IMR-90 (cell line): ENCODE measurements around the gene PDILT. TPM values are rescaled to one million over a fixed set of nuclear protein-coding genes. Genes with fewer than 3 reads are reported as not detected.

Experiments used
- ATAC-seq: fragments of 200-7000 bp; cut with Tn5 transposase; 2 replicates; pipeline ENCODE4 v1.9.1; 2020; ENCODE audit warnings: low read depth, mild to moderate bottlenecking, moderate library complexity
- BruUV-seq: library from RNA; stranded (reverse); fragments of 400-500 nt; replicated peaks from 2 replicates; lab custom pipeline; 2021; lab: Mats Ljungman, UMichigan
- CTCF ChIA-PET: fragments of 300-600 bp; formaldehyde crosslinking; extraction: SDS; loops from one replicate; lab custom pipeline; 2021; ENCODE audit warnings: antibody characterized with exemption; lab: Yijun Ruan, JAX
- POLR2A ChIA-PET: fragments of 300-600 bp; sonication (Branson Sonifier 250); formaldehyde crosslinking; loops from one replicate; lab custom pipeline; 2022; ENCODE audit warnings: antibody characterized with exemption; ENCODE audit not compliant: unreplicated experiment; lab: Charles Lee
- DNase-seq: peaks from one replicate; pipeline ENCODE4 v3.0.0; 2013
- H2AFZ ChIP-seq: replicated peaks from 2 replicates; pipeline ENCODE3; 2013; ENCODE audit warnings: low read length, mild to moderate bottlenecking; ENCODE audit not compliant: poor library complexity
- H2AK5ac ChIP-seq: 2 replicates; pipeline ENCODE4 v1.6.1; 2013; ENCODE audit warnings: low read depth, low read length, inconsistent platforms
- H2AK9ac ChIP-seq: replicated peaks from 2 replicates; pipeline ENCODE3; 2013; ENCODE audit warnings: mild to moderate bottlenecking, low read depth, low read length, moderate library complexity; ENCODE audit not compliant: poor library complexity
- H2BK120ac ChIP-seq: 2 replicates; pipeline ENCODE4 v1.6.1; 2013; ENCODE audit warnings: low read depth, low read length, inconsistent platforms
- H2BK15ac ChIP-seq: 3 replicates; pipeline ENCODE4 v1.6.1; 2013; ENCODE audit warnings: low read depth, low read length, inconsistent platforms
- H2BK20ac ChIP-seq: 2 replicates; pipeline ENCODE4 v1.6.1; 2013; ENCODE audit warnings: low read depth, mild to moderate bottlenecking, inconsistent platforms, low read length, moderate library complexity
- H2BK5ac ChIP-seq: 2 replicates; pipeline ENCODE4 v1.6.1; 2013; ENCODE audit warnings: mild to moderate bottlenecking, low read depth, low read length, inconsistent platforms; ENCODE audit not compliant: poor library complexity, severe bottlenecking
- H3K14ac ChIP-seq: replicated peaks from 2 replicates; pipeline ENCODE4 v1.6.1; 2013; ENCODE audit warnings: low read depth, low read length, inconsistent platforms
- H3K18ac ChIP-seq: 2 replicates; pipeline ENCODE4 v1.6.1; 2013; ENCODE audit warnings: low read depth, low read length, control low read depth
- H3K23ac ChIP-seq: 2 replicates; pipeline ENCODE4 v1.6.1; 2013; ENCODE audit warnings: low read depth, low read length, inconsistent platforms
- H3K27ac ChIP-seq: 2 replicates; pipeline ENCODE4 v1.5.1; 2013; ENCODE audit warnings: mild to moderate bottlenecking, control low read depth, low read length; ENCODE audit not compliant: insufficient read depth
- H3K27me3 ChIP-seq: 2 replicates; pipeline ENCODE4 v1.6.1; 2013; ENCODE audit warnings: low read length; ENCODE audit not compliant: control insufficient read depth, insufficient read depth
- H3K36me3 ChIP-seq: 2 replicates; pipeline ENCODE4 v1.6.1; 2013; ENCODE audit warnings: low read length, mixed read lengths; ENCODE audit not compliant: control insufficient read depth, insufficient read depth
- H3K4ac ChIP-seq: 2 replicates; pipeline ENCODE4 v1.6.1; 2013; ENCODE audit warnings: low read depth, low read length, inconsistent platforms
- H3K4me1 ChIP-seq: 2 replicates; pipeline ENCODE4 v1.6.1; 2013; ENCODE audit warnings: low read length, mixed read lengths; ENCODE audit not compliant: control insufficient read depth, insufficient read depth
- H3K4me2 ChIP-seq: 2 replicates; pipeline ENCODE4 v1.6.1; 2013; ENCODE audit warnings: low read depth, mild to moderate bottlenecking, control low read depth, low read length, moderate library complexity
- H3K4me3 ChIP-seq: 2 replicates; pipeline ENCODE4 v1.5.1; 2013; ENCODE audit warnings: low read depth, mild to moderate bottlenecking, control low read depth, low read length, moderate library complexity; ENCODE audit not compliant: insufficient read depth
- H3K56ac ChIP-seq: 2 replicates; pipeline ENCODE4 v1.6.1; 2013; ENCODE audit warnings: low read length, inconsistent platforms; ENCODE audit not compliant: insufficient read depth; ENCODE audit errors: extremely low read depth
- H3K79me1 ChIP-seq, 2 experiments: 2 replicates each; pipeline ENCODE4 v1.6.1; 2013; ENCODE audit warnings: low read length in 2 of 2, inconsistent platforms in 1 of 2, low read depth in 1 of 2
- H3K9ac ChIP-seq: 2 replicates; pipeline ENCODE4 v1.6.1; 2013; ENCODE audit warnings: low read depth, low read length, control low read depth
- H3K9me1 ChIP-seq: 2 replicates; pipeline ENCODE4 v1.6.1; 2013; ENCODE audit warnings: low read length, inconsistent platforms; ENCODE audit not compliant: insufficient read depth
- H3K9me3 ChIP-seq: 2 replicates; pipeline ENCODE4 v1.6.1; 2013; ENCODE audit warnings: low read length; ENCODE audit not compliant: control insufficient read depth, insufficient read depth
- H4K20me1 ChIP-seq: 2 replicates; pipeline ENCODE4 v1.6.1; 2013; ENCODE audit warnings: low read length, inconsistent platforms; ENCODE audit not compliant: insufficient read depth
- H4K5ac ChIP-seq: 2 replicates; pipeline ENCODE4 v1.6.1; 2013; ENCODE audit warnings: mild to moderate bottlenecking, low read depth, low read length, control low read depth
- H4K8ac ChIP-seq, 2 experiments: 2 replicates each; pipeline ENCODE4 v1.6.1; 2013; ENCODE audit warnings: low read depth in 2 of 2, low read length in 2 of 2, control low read depth in 1 of 2, inconsistent platforms in 1 of 2
- H4K91ac ChIP-seq: 2 replicates; pipeline ENCODE4 v1.6.1; 2013; ENCODE audit warnings: low read depth, low read length, inconsistent platforms; ENCODE audit not compliant: insufficient read depth
- BHLHE40 ChIP-seq: fragments of 150-350 bp; IDR thresholded peaks from 2 replicates; pipeline ENCODE4 v1.6.1; 2016; ENCODE audit warnings: mild to moderate bottlenecking, low read depth, low read length
- CEBPB ChIP-seq: IDR thresholded peaks from 2 replicates; pipeline ENCODE4 v1.6.1; 2012; ENCODE audit warnings: low read depth, low read length, improper control_type of control experiment
- CHD1 ChIP-seq: IDR thresholded peaks from 2 replicates; pipeline ENCODE4 v1.6.1; 2012; ENCODE audit warnings: low read depth, low read length, improper control_type of control experiment
- CTCF ChIP-seq: conservative IDR thresholded peaks from 2 replicates; pipeline ENCODE4 v1.5.1; 2012; ENCODE audit warnings: mild to moderate bottlenecking, low read depth, low read length, improper control_type of control experiment
- FOS ChIP-seq: fragments of 150-350 bp; IDR thresholded peaks from 2 replicates; pipeline ENCODE4 v1.6.1; 2016; ENCODE audit warnings: low read depth, low read length
- MAFK ChIP-seq: IDR thresholded peaks from 2 replicates; pipeline ENCODE4 v1.6.1; 2012; ENCODE audit warnings: low read depth, low read length, improper control_type of control experiment
- MAZ ChIP-seq: IDR thresholded peaks from 2 replicates; pipeline ENCODE4 v1.6.1; 2012; ENCODE audit warnings: low read depth, mild to moderate bottlenecking, low read length, improper control_type of control experiment, moderate library complexity, borderline replicate concordance
- MXI1 ChIP-seq: IDR thresholded peaks from 2 replicates; pipeline ENCODE4 v1.6.1; 2012; ENCODE audit warnings: low read depth, mild to moderate bottlenecking, low read length, moderate library complexity, borderline replicate concordance
- NFE2L2 ChIP-seq: fragments of 150-350 bp; IDR thresholded peaks from 2 replicates; pipeline ENCODE4 v1.6.1; 2016; ENCODE audit warnings: low read depth, mild to moderate bottlenecking, low read length
- POLR2A ChIP-seq: IDR thresholded peaks from 2 replicates; pipeline ENCODE4 v1.6.1; 2012; ENCODE audit warnings: mild to moderate bottlenecking, low read depth, low read length
- RAD21 ChIP-seq: IDR thresholded peaks from 2 replicates; pipeline ENCODE4 v1.6.1; 2012; ENCODE audit warnings: low read length, improper control_type of control experiment
- RCOR1 ChIP-seq: IDR thresholded peaks from 2 replicates; pipeline ENCODE4 v1.6.1; 2012; ENCODE audit warnings: mild to moderate bottlenecking, low read length, improper control_type of control experiment; ENCODE audit not compliant: insufficient replicate concordance
- RFX5 ChIP-seq: IDR thresholded peaks from 2 replicates; pipeline ENCODE4 v1.8.0; 2012; ENCODE audit warnings: low read depth, mild to moderate bottlenecking, low read length, moderate library complexity
- SMC3 ChIP-seq: fragments of 150-350 bp; IDR thresholded peaks from 2 replicates; pipeline ENCODE4 v1.6.1; 2016; ENCODE audit warnings: low read depth, mild to moderate bottlenecking, antibody characterized with exemption, low read length, moderate library complexity
- WGBS, 2 experiments: methylation state at CpG; one replicate each; pipeline versions ENCODE4 v1.1.5 to v1.1.7; 2013; ENCODE audit warnings: missing lambda C conversion rate in 2 of 2; ENCODE audit not compliant: insufficient read length in 1 of 2; ENCODE audit errors: extremely low coverage in 2 of 2; 5-methylcytosine and 5-hydroxymethylcytosine counted together
- dilution Hi-C: fragments of 300-500 bp; cut with HindIII; formaldehyde crosslinking; loops from one replicate; pipeline ENCODE4 v1.14.3; 2018; ENCODE audit warnings: low sequenced_read_pairs; ENCODE audit not compliant: unreplicated experiment
- in situ Hi-C: fragments of 300-500 bp; cut with MboI; formaldehyde crosslinking; loops from 3 replicates; pipeline ENCODE4 v1.14.3; 2019; ENCODE audit warnings: low sequenced_read_pairs, inconsistent platforms, mixed read lengths
- intact Hi-C: fragments of 100-400 bp; cut with micrococcal nuclease; formaldehyde crosslinking; loops from 2 replicates; pipeline ENCODE4 v1.10.0; 2022
- polyA plus RNA-seq, 3 experiments: library from polyadenylated mRNA; depleted of rRNA; stranded (reverse); fragments of >200 nt; gene quantifications; 2 replicates each; pipeline ENCODE4 v1.2.3, GENCODE V29; 2012; ENCODE audit warnings: low replicate concordance in 1 of 3
- total RNA-seq: library from RNA; depleted of rRNA; stranded (reverse); fragments of >200 nt; gene quantifications from 2 replicates; pipeline ENCODE4 v1.2.3, GENCODE V29; 2012
- TF ChIP-seq, protein P1 (sequence below): fragments of 150-350 bp; IDR thresholded peaks from 2 replicates; pipeline ENCODE4 v1.6.1; 2017; ENCODE audit warnings: mild to moderate bottlenecking, antibody characterized with exemption, low read length, low read depth
- TF ChIP-seq, protein P2 (sequence below): fragments of 150-350 bp; IDR thresholded peaks from 2 replicates; pipeline ENCODE4 v1.6.1; 2016; ENCODE audit warnings: low read depth, mild to moderate bottlenecking, low read length, moderate library complexity, borderline replicate concordance

The PDILT gene
- total and polyA plus RNA-seq, 2 of the 4 experiments (the other 2 are of a cell fraction), result not detected

DNA sequence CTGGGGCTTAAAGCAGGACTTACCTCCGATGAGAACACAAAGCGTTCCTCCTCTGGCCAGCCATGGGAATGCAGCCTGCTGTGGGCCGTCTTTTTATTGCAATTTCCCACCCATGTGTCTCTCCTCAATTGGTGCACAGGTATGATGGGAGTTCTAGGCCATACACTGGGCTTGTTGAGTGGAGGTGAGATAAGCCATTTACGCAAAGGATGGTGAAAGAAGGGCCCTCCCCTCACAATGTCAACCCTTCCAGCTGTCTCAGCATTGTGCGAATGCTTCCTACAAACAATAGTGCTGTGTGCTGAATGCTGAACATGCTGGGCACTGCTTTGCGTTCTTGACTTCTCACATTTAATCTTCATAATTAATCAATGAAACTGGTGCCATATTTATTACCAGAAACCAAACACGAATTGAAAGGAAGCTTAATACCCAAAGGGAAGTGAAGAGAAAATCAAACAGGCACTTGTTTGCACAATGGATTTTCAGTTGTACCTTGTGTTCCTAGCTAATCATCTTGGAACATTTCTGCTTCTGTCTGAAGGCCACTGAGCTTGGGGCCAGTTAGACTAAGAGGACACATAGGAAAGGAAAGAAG, 77.0 kb downstream of the PDILT start, which contains the start of gene GP2:
Gene GP2 (minus strand): TSS at position 70 of the 598 bp plus-strand sequence. CDS start 1,082 bp downstream, outside the sequence.
- 40% methylated on average over 2 of the region's 7 CpGs; no CpG with 5 or more reads in 1 of the 2 experiments for WGBS, 2 experiments
- TF ChIP-seq RAD21 (no peak), CTCF (no peak), RCOR1 (no peak), NFE2L2 (no peak), POLR2A (no peak), CHD1 (no peak), RFX5 (no peak), BHLHE40 (no peak), SMC3 (no peak), MXI1 (no peak), FOS (no peak), MAZ (no peak), MAFK (no peak), CEBPB (no peak)
- TF ChIP-seq, protein P1, sequence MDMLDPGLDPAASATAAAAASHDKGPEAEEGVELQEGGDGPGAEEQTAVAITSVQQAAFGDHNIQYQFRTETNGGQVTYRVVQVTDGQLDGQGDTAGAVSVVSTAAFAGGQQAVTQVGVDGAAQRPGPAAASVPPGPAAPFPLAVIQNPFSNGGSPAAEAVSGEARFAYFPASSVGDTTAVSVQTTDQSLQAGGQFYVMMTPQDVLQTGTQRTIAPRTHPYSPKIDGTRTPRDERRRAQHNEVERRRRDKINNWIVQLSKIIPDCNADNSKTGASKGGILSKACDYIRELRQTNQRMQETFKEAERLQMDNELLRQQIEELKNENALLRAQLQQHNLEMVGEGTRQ, result no peak
- TF ChIP-seq, protein P2, sequence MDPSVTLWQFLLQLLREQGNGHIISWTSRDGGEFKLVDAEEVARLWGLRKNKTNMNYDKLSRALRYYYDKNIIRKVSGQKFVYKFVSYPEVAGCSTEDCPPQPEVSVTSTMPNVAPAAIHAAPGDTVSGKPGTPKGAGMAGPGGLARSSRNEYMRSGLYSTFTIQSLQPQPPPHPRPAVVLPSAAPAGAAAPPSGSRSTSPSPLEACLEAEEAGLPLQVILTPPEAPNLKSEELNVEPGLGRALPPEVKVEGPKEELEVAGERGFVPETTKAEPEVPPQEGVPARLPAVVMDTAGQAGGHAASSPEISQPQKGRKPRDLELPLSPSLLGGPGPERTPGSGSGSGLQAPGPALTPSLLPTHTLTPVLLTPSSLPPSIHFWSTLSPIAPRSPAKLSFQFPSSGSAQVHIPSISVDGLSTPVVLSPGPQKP, result no peak
- ChIA-PET CTCF (no interaction called here), POLR2A (no interaction called here)
- H3K4me2 ChIP-seq, result no peak within 1 kb of the TSS
- DNase-seq (no peak), ATAC-seq (no peak)
- no peak within 1 kb of the TSS for H2BK20ac ChIP-seq
- no TSS peak for BruUV-seq
- H2BK120ac ChIP-seq, result no peak within 1 kb of the TSS
- H4K91ac ChIP-seq, result no peak within 1 kb of the TSS
- H3K36me3 ChIP-seq, result no peaks in the 10 kb centered on the region
- H3K56ac ChIP-seq, result no peak within 1 kb of the TSS
- intact Hi-C loops (no loop called here), dilution Hi-C loops (no loop called here), in situ Hi-C loops (loop anchor here (25.0 kb wide), 1 partner anchor 165 kb away; no protein-coding TSS in a partner anchor)
- no peak within 1 kb of the TSS for H3K9ac ChIP-seq
- H2AK5ac ChIP-seq, result no peak within 1 kb of the TSS
- no peaks in the 10 kb centered on the region for H4K20me1 ChIP-seq
- H3K27ac ChIP-seq, result no peak within 1 kb of the TSS
- H3K9me1 ChIP-seq, result no peaks in the 10 kb centered on the region
- H2BK15ac ChIP-seq, result no peak within 1 kb of the TSS
- no peak within 1 kb of the TSS for H3K14ac ChIP-seq
- H3K23ac ChIP-seq, result no peak within 1 kb of the TSS
- H3K9me3 ChIP-seq, result peaks cover 17% of the 10 kb centered on the region
- no peaks in the 10 kb centered on the region for H3K4me1 ChIP-seq
- no peak within 1 kb of the TSS for H4K8ac ChIP-seq
- H3K4ac ChIP-seq, result no peak within 1 kb of the TSS
- no peak within 1 kb of the TSS for H2AFZ ChIP-seq
- no peak within 1 kb of the TSS for H2AK9ac ChIP-seq
- no peak within 1 kb of the TSS for H4K5ac ChIP-seq
- no peak within 1 kb of the TSS for H3K4me3 ChIP-seq
- H3K27me3 ChIP-seq, result no peaks in the 10 kb centered on the region
- no peaks in the 10 kb centered on the region for H3K79me1 ChIP-seq
- H2BK5ac ChIP-seq, result no peak within 1 kb of the TSS
- H3K18ac ChIP-seq, result no peak within 1 kb of the TSS
